DND-41 (cell line): ENCODE measurements around the gene EIF2S2.
A peak's percentile ranks its signal among the peaks of the same experiment; 100 is the strongest.

Experiments used
- ATAC-seq: fragments of 200-7000 bp; cut with Tn5 transposase; 3 replicates; pipeline ENCODE4 v1.9.1; 2021; ENCODE audit warnings: low read depth; ENCODE audit not compliant: insufficient read depth
- DNase-seq: peaks from one replicate; pipeline ENCODE4 v3.0.0-alpha.2; 2020
- H2AFZ ChIP-seq: 2 replicates; pipeline ENCODE4 v1.6.0; 2012; ENCODE audit warnings: low read depth, low read length
- H3K27ac ChIP-seq: 2 replicates; pipeline ENCODE4 v1.5.1; 2012; ENCODE audit warnings: low read length, inconsistent platforms
- H3K27me3 ChIP-seq: fragments of 200-600 bp; sonication (generic); 2 replicates; pipeline ENCODE4 v1.6.0; 2012; ENCODE audit warnings: low read length, mild to moderate bottlenecking, inconsistent platforms; ENCODE audit not compliant: insufficient read depth, poor library complexity
- H3K36me3 ChIP-seq: 2 replicates; pipeline ENCODE4 v1.5.1; 2012; ENCODE audit warnings: low read length, inconsistent platforms; ENCODE audit not compliant: insufficient read depth
- H3K4me1 ChIP-seq: 2 replicates; pipeline ENCODE4 v1.5.1; 2012; ENCODE audit warnings: mild to moderate bottlenecking, low read length; ENCODE audit not compliant: insufficient read depth
- H3K4me2 ChIP-seq: 2 replicates; pipeline ENCODE4 v1.6.0; 2012; ENCODE audit warnings: mild to moderate bottlenecking, moderate library complexity, low read length, inconsistent platforms; ENCODE audit not compliant: insufficient read depth
- H3K4me3 ChIP-seq, 2 experiments: fragments of 200-600 bp in 1 of 2; shearing (Covaris generic) in 1 of 2; 2 replicates each; pipeline ENCODE4 v1.5.1; 2012 to 2016; ENCODE audit warnings: inconsistent platforms in 2 of 2, low read length in 2 of 2, mild to moderate bottlenecking in 2 of 2, low read depth in 1 of 2, moderate library complexity in 1 of 2
- H3K79me2 ChIP-seq: 2 replicates; pipeline ENCODE4 v1.6.0; 2012; ENCODE audit warnings: low read length, inconsistent platforms; ENCODE audit not compliant: insufficient read depth
- H3K9ac ChIP-seq: 2 replicates; pipeline ENCODE4 v1.6.0; 2012; ENCODE audit warnings: low read depth, mild to moderate bottlenecking, inconsistent platforms, low read length, moderate library complexity
- H3K9me3 ChIP-seq: 2 replicates; pipeline ENCODE4 v1.5.1; 2012; ENCODE audit warnings: low read length, moderate library complexity, mild to moderate bottlenecking, inconsistent platforms; ENCODE audit not compliant: insufficient read depth, severe bottlenecking
- H4K20me1 ChIP-seq: 2 replicates; pipeline ENCODE4 v1.6.0; 2012; ENCODE audit warnings: low read length; ENCODE audit not compliant: insufficient read depth
- CTCF ChIP-seq: IDR thresholded peaks from 2 replicates; pipeline ENCODE4 v1.5.1; 2012; ENCODE audit warnings: borderline replicate concordance, low read length, moderate library complexity, mild to moderate bottlenecking; ENCODE audit not compliant: poor library complexity, severe bottlenecking; ENCODE audit errors: extremely low read depth
- EZH2 ChIP-seq: IDR thresholded peaks from 3 replicates; pipeline ENCODE4 v1.6.1; 2012; ENCODE audit warnings: borderline replicate concordance, low read depth, mild to moderate bottlenecking, moderate library complexity, low read length, inconsistent platforms; ENCODE audit not compliant: severe bottlenecking

The EIF2S2 gene

DNA sequence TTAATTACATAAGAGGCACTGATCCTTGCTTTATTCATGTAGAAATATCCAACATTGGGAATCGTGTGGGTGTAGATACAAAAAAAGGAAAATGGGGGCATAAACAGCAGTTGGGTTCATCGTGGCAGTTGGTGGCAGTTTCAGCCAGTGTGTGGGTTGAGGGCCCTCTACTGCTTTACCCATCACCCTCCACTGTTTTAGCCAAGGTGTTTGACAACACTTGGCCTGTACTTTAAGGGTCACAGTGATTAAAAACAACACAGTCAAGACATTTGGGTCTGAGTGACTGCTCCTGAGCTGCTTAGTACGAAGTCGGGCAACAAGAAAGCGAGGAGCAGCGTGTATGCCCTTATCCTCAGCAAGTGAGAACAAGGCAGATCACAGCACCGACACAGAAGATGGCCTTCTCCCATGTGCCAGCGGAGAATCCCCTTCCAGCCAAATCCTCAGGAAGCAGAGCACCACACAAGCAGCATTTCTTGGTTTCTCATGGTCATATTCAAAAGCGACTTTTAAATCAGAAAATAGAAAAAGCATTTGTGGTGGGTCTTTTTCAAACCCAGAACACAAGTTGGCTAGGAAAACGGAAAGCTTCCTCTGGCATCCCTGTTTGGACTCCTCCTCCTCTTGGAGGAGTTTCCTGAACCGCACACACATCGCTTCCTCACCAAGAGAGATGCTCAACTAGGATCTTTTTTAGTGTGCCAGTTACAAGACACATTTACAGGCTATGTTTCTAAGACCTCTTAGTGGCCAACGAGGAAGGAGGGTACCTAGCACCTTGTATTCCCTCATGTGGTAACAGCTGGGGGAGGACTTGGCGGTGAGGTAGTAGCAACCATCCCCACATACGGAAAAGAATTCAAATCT is 23.5 kb downstream of the EIF2S2 start:
- H3K9me3 ChIP-seq = no peaks in the 10 kb centered on the region

GRCh38 chr20:34085544-34086040 is 26.5 kb downstream of the EIF2S2 start:
- H3K4me2 ChIP-seq = no peak overlapping the region
- no peaks in the 10 kb centered on the region for H3K9me3 ChIP-seq
- no peak overlapping the region for H3K9ac ChIP-seq
- no peak overlapping the region for H3K4me3 ChIP-seq
- no peaks in the 10 kb centered on the region for H3K27me3 ChIP-seq
- H4K20me1 ChIP-seq = peaks cover 74% of the 10 kb centered on the region
- H3K27ac ChIP-seq = no peak overlapping the region
- no peak for TF ChIP-seq EZH2
- no peak for TF ChIP-seq CTCF
- DNase-seq (no peak), ATAC-seq (no peak)
- no peak overlapping the region for H2AFZ ChIP-seq
- peaks cover 34% of the 10 kb centered on the region for H3K79me2 ChIP-seq
- H3K4me1 ChIP-seq = no peaks in the 10 kb centered on the region
- peaks cover 97% of the 10 kb centered on the region for H3K36me3 ChIP-seq

More for the DNA sequence above, 23.5 kb downstream of the EIF2S2 start:
- no peak overlapping the region for H3K27ac ChIP-seq
- H3K4me1 ChIP-seq = no peaks in the 10 kb centered on the region
- H3K27me3 ChIP-seq = no peaks in the 10 kb centered on the region
- no peak overlapping the region for H3K9ac ChIP-seq
- H4K20me1 ChIP-seq = peaks cover 65% of the 10 kb centered on the region
- peaks cover 49% of the 10 kb centered on the region for H3K79me2 ChIP-seq
- peaks cover 94% of the 10 kb centered on the region for H3K36me3 ChIP-seq
- no peak overlapping the region for H3K4me2 ChIP-seq
- no peak overlapping the region for H2AFZ ChIP-seq
- H3K4me3 ChIP-seq = no peak overlapping the region
- TF ChIP-seq EZH2 (no peak), CTCF (no peak)
- DNase-seq = no peak
- no peak; the same call in 2 of the 3 replicates for ATAC-seq

DNA sequence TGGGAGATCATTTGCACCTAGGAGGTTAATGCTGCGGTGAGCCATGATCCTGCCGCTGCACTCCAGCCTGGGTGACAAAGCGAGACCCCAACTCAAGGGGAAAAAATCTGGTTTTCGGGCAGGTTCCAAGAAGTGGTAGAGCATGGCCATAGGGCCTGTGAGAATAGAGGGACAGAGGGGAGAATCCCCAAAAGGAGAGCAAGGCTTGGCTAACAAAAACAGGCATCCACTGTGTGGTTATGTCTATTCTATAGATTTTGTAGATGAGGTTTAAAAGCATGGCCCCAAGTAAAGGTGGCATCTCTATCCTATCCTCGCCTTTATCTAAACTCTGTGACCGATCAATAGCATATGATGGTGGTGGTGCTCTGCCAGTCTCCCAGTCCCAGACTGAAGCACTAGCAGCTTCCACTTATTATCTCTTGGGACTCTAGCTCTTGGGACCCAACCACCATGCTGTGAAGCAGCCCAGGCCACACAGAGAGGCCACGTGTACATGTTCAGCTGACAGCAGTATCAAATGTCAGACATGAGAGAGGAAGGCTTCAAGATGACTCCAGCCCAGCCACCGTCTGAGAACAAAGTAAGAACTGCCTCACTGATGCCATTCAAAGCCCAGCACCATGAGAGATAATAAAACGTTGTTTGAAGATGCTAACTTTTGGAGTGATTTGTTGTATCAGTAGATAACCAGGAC is 27.7 kb downstream of the EIF2S2 start:
- TF ChIP-seq EZH2 (no peak), CTCF (no peak)
- H3K9me3 ChIP-seq = no peaks in the 10 kb centered on the region
- peaks cover 77% of the 10 kb centered on the region for H4K20me1 ChIP-seq
- no peak for DNase-seq
- peaks cover 29% of the 10 kb centered on the region; the same call in 1 of the 2 replicates for H3K79me2 ChIP-seq
- H3K27ac ChIP-seq = 0 out of 2 replicates have a peak overlapping the region, but pooled peaks have one; percentile 5
- no peaks in the 10 kb centered on the region for H3K27me3 ChIP-seq
- H3K9ac ChIP-seq = no peak overlapping the region
- peaks cover 97% of the 10 kb centered on the region for H3K36me3 ChIP-seq
- no peak overlapping the region for H3K4me3 ChIP-seq
- H3K4me2 ChIP-seq = no peak overlapping the region
- no peak for ATAC-seq
- H2AFZ ChIP-seq = no peak overlapping the region
- no peaks in the 10 kb centered on the region for H3K4me1 ChIP-seq
